ENCODE results near the gene OXER1. TPM values are rescaled to one million over a fixed set of nuclear protein-coding genes. Genes with fewer than 3 reads are reported as not detected.

Gene OXER1
- total and polyA plus RNA-seq, 2 donors, result 0.57 to 3.4 TPM

- Histone ChIP-seq H3K36me3 (ENCODE audit: control insufficient read depth in 2 of 2, insufficient read depth in 2 of 2, low read length in 1 of 2) (peaks cover 83 to 87% of the 10 kb centered on the region in 2 donors), H3K4me3 (ENCODE audit: low read length in 2 of 2) (no peak overlapping the region), H3K4me1 (ENCODE audit: control insufficient read depth in 2 of 2, insufficient read depth in 2 of 2, low read length in 2 of 2) (peaks cover 12 to 32% of the 10 kb centered on the region in 2 donors), H3K9me3 (ENCODE audit: control insufficient read depth in 2 of 2, insufficient read depth in 1 of 2, low read length in 1 of 2) (peaks cover 0 to 3% of the 10 kb centered on the region in 2 donors), H3K27ac (ENCODE audit: low read depth in 1 of 2, low read length in 1 of 2) (no peak overlapping the region), H3K27me3 (ENCODE audit: control insufficient read depth in 2 of 2, insufficient read depth in 1 of 2, low read length in 1 of 2) (no peaks in the 10 kb centered on the region)
- no peak for DNase-seq (ENCODE audit: low read depth in 6 of 9, low spot score in 9 of 9)
- 93% methylated on average over 6 of the region's 6 CpGs for WGBS
Measured at GRCh38 chr2:42756966-42757513, 6.9 kb downstream of the OXER1 start.

GRCh38 chr2:42756150-42756775, 7.7 kb downstream of the OXER1 start:
- no peak for DNase-seq (ENCODE audit: low read depth in 6 of 9, low spot score in 9 of 9)
- Histone ChIP-seq H3K27me3 (ENCODE audit: control insufficient read depth in 2 of 2, insufficient read depth in 1 of 2, low read length in 1 of 2) (no peaks in the 10 kb centered on the region), H3K36me3 (ENCODE audit: control insufficient read depth in 2 of 2, insufficient read depth in 2 of 2, low read length in 1 of 2) (peaks cover 81 to 88% of the 10 kb centered on the region in 2 donors), H3K4me1 (ENCODE audit: control insufficient read depth in 2 of 2, insufficient read depth in 2 of 2, low read length in 2 of 2) (peaks cover 12 to 39% of the 10 kb centered on the region in 2 donors), H3K27ac (ENCODE audit: low read depth in 1 of 2, low read length in 1 of 2) (no peak overlapping the region), H3K9me3 (ENCODE audit: control insufficient read depth in 2 of 2, insufficient read depth in 1 of 2, low read length in 1 of 2) (peaks cover 0 to 3% of the 10 kb centered on the region in 2 donors), H3K4me3 (ENCODE audit: low read length in 2 of 2) (no peak overlapping the region)
- WGBS, result 94% methylated on average over 10 of the region's 10 CpGs

- no peak for DNase-seq (ENCODE audit: low read depth in 6 of 9, low spot score in 9 of 9)
- Histone ChIP-seq H3K4me1 (ENCODE audit: control insufficient read depth in 2 of 2, insufficient read depth in 2 of 2, low read length in 2 of 2) (peaks cover 12 to 40% of the 10 kb centered on the region in 2 donors), H3K9me3 (ENCODE audit: control insufficient read depth in 2 of 2, insufficient read depth in 1 of 2, low read length in 1 of 2) (peaks cover 0 to 3% of the 10 kb centered on the region in 2 donors), H3K4me3 (ENCODE audit: low read length in 2 of 2) (no peak overlapping the region), H3K36me3 (ENCODE audit: control insufficient read depth in 2 of 2, insufficient read depth in 2 of 2, low read length in 1 of 2) (peaks cover 81 to 88% of the 10 kb centered on the region in 2 donors), H3K27ac (ENCODE audit: low read depth in 1 of 2, low read length in 1 of 2) (no peak overlapping the region), H3K27me3 (ENCODE audit: control insufficient read depth in 2 of 2, insufficient read depth in 1 of 2, low read length in 1 of 2) (no peaks in the 10 kb centered on the region)
- 83% methylated on average over 14 of the region's 14 CpGs for WGBS
Measured at GRCh38 chr2:42755191-42755880, 8.6 kb downstream of the OXER1 start.

- Histone ChIP-seq H3K4me3 (ENCODE audit: low read length in 2 of 2) (no peak overlapping the region), H3K27ac (ENCODE audit: low read depth in 1 of 2, low read length in 1 of 2) (peak overlapping the region in 1 of 2 donors; percentile 35), H3K9me3 (ENCODE audit: control insufficient read depth in 2 of 2, insufficient read depth in 1 of 2, low read length in 1 of 2) (peaks cover 0 to 3% of the 10 kb centered on the region in 2 donors), H3K36me3 (ENCODE audit: control insufficient read depth in 2 of 2, insufficient read depth in 2 of 2, low read length in 1 of 2) (peaks cover 76 to 86% of the 10 kb centered on the region in 2 donors), H3K27me3 (ENCODE audit: control insufficient read depth in 2 of 2, insufficient read depth in 1 of 2, low read length in 1 of 2) (no peaks in the 10 kb centered on the region), H3K4me1 (ENCODE audit: control insufficient read depth in 2 of 2, insufficient read depth in 2 of 2, low read length in 2 of 2) (peaks cover 12 to 40% of the 10 kb centered on the region in 2 donors)
- no peak for DNase-seq (ENCODE audit: low read depth in 6 of 9, low spot score in 9 of 9)
- 89% methylated on average over 8 of the region's 8 CpGs for WGBS
Measured at GRCh38 chr2:42754776-42755140, 9.2 kb downstream of the OXER1 start.

GRCh38 chr2:42754021-42754775, 9.7 kb downstream of the OXER1 start:
- peaks cover 0 to 3% of the 10 kb centered on the region in 2 donors for H3K9me3 ChIP-seq (ENCODE audit: control insufficient read depth in 2 of 2, insufficient read depth in 1 of 2, low read length in 1 of 2)
- H3K27me3 ChIP-seq (ENCODE audit: control insufficient read depth in 2 of 2, insufficient read depth in 1 of 2, low read length in 1 of 2), result no peaks in the 10 kb centered on the region
- peaks cover 12 to 40% of the 10 kb centered on the region in 2 donors for H3K4me1 ChIP-seq (ENCODE audit: control insufficient read depth in 2 of 2, insufficient read depth in 2 of 2, low read length in 2 of 2)
- WGBS, result 19% methylated on average over 11 of the region's 11 CpGs
- DNase-seq (ENCODE audit: low read depth in 6 of 9, low spot score in 9 of 9), result peak in 8 of 9 donors; percentile 9 to 67 (median 28)
- peak overlapping the region; percentile 35 to 37 for H3K27ac ChIP-seq (ENCODE audit: low read depth in 1 of 2, low read length in 1 of 2)
- no peak overlapping the region for H3K4me3 ChIP-seq (ENCODE audit: low read length in 2 of 2)
- H3K36me3 ChIP-seq (ENCODE audit: control insufficient read depth in 2 of 2, insufficient read depth in 2 of 2, low read length in 1 of 2), result peaks cover 77 to 81% of the 10 kb centered on the region in 2 donors

- WGBS, result 86% methylated on average over 24 of the region's 24 CpGs
- H3K4me1 ChIP-seq (ENCODE audit: control insufficient read depth in 2 of 2, insufficient read depth in 2 of 2, low read length in 2 of 2), result peaks cover 12 to 40% of the 10 kb centered on the region in 2 donors
- H3K4me3 ChIP-seq (ENCODE audit: low read length in 2 of 2), result no peak overlapping the region
- no peaks in the 10 kb centered on the region for H3K27me3 ChIP-seq (ENCODE audit: control insufficient read depth in 2 of 2, insufficient read depth in 1 of 2, low read length in 1 of 2)
- H3K27ac ChIP-seq (ENCODE audit: low read depth in 1 of 2, low read length in 1 of 2), result peak overlapping the region in 1 of 2 donors; percentile 44
- H3K9me3 ChIP-seq (ENCODE audit: control insufficient read depth in 2 of 2, insufficient read depth in 1 of 2, low read length in 1 of 2), result peaks cover 0 to 3% of the 10 kb centered on the region in 2 donors
- no peak for DNase-seq (ENCODE audit: low read depth in 6 of 9, low spot score in 9 of 9)
- H3K36me3 ChIP-seq (ENCODE audit: control insufficient read depth in 2 of 2, insufficient read depth in 2 of 2, low read length in 1 of 2), result peaks cover 78% of the 10 kb centered on the region in 2 donors
Measured at GRCh38 chr2:42752816-42753813, 10.8 kb downstream of the OXER1 start.

GRCh38 chr2:42752314-42752713, 11.6 kb downstream of the OXER1 start:
- 11% methylated on average over 2 of the region's 2 CpGs for WGBS
- no peak overlapping the region for H3K27ac ChIP-seq (ENCODE audit: low read depth in 1 of 2, low read length in 1 of 2)
- no peak overlapping the region for H3K4me3 ChIP-seq (ENCODE audit: low read length in 2 of 2)
- peak in 1 of 9 donors; percentile 34 for DNase-seq (ENCODE audit: low read depth in 6 of 9, low spot score in 9 of 9)
- H3K36me3 ChIP-seq (ENCODE audit: control insufficient read depth in 2 of 2, insufficient read depth in 2 of 2, low read length in 1 of 2), result peaks cover 77 to 78% of the 10 kb centered on the region in 2 donors
- peaks cover 12 to 40% of the 10 kb centered on the region in 2 donors for H3K4me1 ChIP-seq (ENCODE audit: control insufficient read depth in 2 of 2, insufficient read depth in 2 of 2, low read length in 2 of 2)
- H3K9me3 ChIP-seq (ENCODE audit: control insufficient read depth in 2 of 2, insufficient read depth in 1 of 2, low read length in 1 of 2), result peaks cover 0 to 3% of the 10 kb centered on the region in 2 donors
- H3K27me3 ChIP-seq (ENCODE audit: control insufficient read depth in 2 of 2, insufficient read depth in 1 of 2, low read length in 1 of 2), result no peaks in the 10 kb centered on the region

GRCh38 chr2:42748840-42749239, 15.1 kb downstream of the OXER1 start:
- Histone ChIP-seq H3K27me3 (ENCODE audit: control insufficient read depth in 2 of 2, insufficient read depth in 1 of 2, low read length in 1 of 2) (no peaks in the 10 kb centered on the region), H3K9me3 (ENCODE audit: control insufficient read depth in 2 of 2, insufficient read depth in 1 of 2, low read length in 1 of 2) (no peaks in the 10 kb centered on the region), H3K36me3 (ENCODE audit: control insufficient read depth in 2 of 2, insufficient read depth in 2 of 2, low read length in 1 of 2) (peaks cover 71 to 73% of the 10 kb centered on the region in 2 donors), H3K27ac (ENCODE audit: low read depth in 1 of 2, low read length in 1 of 2) (no peak overlapping the region), H3K4me1 (ENCODE audit: control insufficient read depth in 2 of 2, insufficient read depth in 2 of 2, low read length in 2 of 2) (peaks cover 8 to 24% of the 10 kb centered on the region in 2 donors), H3K4me3 (ENCODE audit: low read length in 2 of 2) (no peak overlapping the region)
- WGBS, result 97% methylated on average over 4 of the region's 4 CpGs
- no peak for DNase-seq (ENCODE audit: low read depth in 6 of 9, low spot score in 9 of 9)
